NCI-H524 (cell line): ENCODE results near the gene TAF1D.
A peak's percentile ranks its signal among the peaks of the same experiment; 100 is the strongest.
"Not testable (repeated sequence)": the region's sequence is repeated elsewhere in the genome, so short reads cannot be mapped to it uniquely, and the experiment has no call there.

Experiments used
- DNase-seq, 2 experiments: peaks; one replicate each; lab custom pipeline; 2025; lab: John Stamatoyannopoulos, UW

Gene TAF1D

DNA sequence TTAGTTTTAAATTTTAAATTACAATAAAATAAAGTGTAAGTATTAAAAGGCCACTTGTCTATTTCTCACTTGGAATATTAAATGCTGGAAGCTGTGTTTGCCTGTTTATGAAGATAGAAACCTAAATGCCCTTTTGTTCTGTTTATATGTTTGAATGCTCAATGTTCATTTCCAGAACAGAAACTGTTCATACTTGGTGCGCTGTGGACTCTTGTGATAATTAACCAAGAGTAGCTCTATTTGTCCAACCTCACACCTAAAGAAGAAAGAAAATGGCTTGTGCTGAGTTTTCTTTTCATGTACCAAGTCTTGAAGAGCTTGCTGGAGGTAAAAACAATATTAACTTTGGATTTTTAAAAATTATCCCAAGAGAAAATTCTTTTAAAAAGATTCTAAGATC, 5.8 kb upstream of the TAF1D start:
- DNase-seq = no peak

DNA sequence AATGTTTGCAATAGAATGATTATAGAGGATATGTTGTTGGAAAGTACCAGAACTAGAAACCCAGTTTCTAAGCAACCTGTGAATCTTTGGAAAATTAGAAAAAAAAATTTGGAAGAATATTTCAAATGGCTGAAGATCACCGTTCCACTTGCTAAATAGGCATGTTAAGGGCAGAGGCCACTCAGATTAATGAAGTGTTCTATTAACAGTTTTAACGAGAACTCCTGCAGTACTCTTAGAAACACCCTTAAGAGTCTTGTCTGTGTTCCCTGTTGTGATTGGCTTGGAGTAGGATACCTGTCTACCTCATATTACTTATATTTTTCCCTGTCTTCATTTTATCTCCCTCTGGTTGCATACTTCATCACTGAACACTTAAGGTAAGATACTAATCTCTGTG, 4.8 kb upstream of the TAF1D start:
- no peak for DNase-seq

DNA sequence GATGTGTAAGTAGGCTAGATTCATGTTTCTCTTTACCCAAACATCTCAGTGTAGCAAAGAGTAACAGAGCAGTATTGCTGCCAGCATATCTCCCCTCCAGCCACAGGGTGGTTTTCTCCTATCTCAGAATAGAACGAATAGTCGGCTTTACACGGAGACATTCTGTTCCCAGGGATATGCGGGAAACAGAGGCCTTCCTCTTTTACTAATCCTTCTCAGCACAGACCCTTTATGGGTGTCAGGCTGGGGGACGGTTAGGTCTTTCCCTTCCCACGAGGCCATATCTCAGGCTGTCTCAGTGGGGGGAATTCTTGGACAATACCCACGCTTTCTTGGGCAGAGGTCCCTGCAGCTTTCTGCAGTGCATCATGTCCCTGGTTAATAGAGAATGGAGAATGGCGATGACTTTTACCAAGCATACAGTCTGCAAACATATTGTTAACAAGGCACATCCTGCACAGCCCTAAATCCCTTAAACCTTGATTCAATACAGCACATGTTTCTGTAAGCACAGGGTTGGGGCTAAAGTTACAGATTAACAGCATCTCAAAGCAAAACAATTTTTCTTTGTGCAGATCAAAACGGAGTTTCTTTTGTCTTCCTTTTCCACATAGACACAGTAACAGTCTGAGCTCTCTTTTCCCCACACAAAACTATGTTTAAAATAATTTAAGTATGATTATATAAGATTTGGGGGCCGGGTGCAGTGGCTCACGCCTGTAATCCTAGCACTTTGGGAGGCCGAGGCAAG, 3.9 kb upstream of the TAF1D start:
- not testable (repeated sequence) for DNase-seq

DNA sequence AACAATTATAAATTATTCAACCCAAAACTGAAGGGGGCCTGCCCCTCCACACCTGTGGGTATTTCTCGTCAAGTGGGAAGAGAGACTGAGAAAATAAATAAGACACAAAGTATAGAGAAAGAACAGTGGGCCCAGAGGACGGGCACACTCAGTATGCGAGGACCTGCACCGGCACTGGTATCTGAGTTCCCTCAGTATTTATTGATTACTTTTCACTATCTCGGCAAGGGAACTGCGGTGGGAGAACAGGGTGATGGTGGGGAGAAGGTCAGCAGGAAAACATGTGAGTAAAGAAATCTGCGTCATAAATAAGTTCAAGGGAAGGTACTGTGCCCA, 3.3 kb upstream of the TAF1D start:
- no peak for DNase-seq

DNA sequence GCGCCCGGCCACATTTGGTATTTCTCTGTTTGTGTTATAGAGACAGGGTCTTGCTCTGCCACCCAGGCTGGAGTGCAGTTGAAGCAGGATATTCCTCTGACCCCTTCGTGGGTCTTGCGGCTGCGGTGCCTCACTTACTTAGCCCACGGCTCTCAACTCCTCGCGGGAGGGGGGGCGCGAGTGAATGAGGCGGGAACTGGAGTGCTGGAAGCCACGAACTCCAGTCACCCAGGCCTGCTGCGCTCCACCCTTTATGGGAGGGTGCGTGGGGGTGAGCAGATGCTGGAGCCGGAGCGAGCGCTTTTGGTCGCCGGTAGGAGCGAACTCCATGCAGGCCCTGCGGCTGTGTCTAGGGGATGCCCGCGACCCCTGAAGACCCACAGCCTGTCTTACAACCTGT, 2.0 kb upstream of the TAF1D start:
- DNase-seq = no peak

DNA sequence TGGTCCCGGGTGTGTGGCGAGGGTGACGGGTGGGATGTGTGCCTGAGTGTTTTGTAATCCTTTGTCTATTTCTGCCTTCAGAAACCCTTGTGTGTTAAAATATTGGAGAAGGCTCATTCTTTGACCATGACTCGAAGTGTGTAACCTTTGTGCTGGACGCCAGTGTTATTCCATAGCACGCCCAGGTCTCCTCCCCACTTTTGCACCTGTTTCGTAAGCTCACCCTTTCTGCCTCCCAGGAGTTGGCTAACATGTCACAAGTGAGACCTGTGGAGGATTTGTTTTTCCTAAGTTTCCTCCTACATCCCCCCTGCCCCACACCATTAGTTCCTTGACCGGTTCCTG, 559 bp upstream of the TAF1D start:
- DNase-seq = peak in 1 of 2 experiments; percentile 43

DNA sequence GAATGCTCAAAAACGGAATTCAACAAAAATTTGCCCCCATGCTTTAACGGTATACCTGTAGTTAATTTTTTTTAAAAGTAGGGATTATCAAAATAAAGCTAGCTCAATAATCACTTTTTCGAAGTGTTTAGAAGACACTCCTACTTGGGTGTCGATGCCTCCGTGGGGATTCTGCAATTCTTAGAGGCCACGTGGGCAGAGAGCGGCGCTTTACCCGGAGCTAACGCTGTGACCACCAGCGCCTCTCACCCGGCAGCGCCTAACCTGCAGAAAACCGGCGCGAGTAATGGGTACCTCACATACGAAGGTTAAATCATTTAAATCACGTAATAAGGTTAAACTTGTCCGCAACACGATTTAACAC, 583 bp downstream of the TAF1D start:
- peak; percentile 30 to 58 for DNase-seq

DNA sequence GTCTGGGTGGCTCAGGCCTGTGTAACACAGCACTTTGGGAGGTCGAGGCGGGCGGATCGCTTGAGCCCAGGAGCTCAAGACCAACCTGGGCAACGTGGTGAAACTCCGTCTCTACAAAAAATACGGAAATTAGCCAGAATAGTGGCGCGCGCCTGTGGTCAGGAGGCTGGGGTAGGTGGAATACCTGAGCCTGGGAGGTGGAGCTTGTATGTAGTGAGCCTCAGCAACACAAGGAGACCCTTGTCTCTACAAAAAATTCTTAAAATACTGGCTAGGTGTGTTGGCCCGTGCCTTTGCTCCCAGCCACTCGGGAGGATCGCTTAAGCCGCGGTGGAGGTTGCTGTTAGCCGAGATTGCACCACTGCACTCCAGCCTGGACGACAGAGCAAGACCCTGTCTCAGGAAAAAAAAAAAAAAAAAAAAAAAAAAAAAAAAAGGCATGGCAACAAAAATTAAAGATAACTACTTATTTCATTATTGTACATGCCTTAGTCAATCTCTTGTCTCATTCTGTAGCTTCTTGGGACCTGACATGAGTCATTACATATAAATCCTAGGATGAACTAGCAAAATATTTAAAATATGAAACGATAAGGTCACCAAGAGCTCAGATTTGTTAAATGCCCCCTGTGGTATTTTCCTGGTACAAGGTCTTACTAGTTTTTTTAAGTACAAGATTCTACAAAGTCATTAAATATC, 1.1 kb downstream of the TAF1D start:
- peak in 1 of 2 experiments; percentile 20 for DNase-seq

DNA sequence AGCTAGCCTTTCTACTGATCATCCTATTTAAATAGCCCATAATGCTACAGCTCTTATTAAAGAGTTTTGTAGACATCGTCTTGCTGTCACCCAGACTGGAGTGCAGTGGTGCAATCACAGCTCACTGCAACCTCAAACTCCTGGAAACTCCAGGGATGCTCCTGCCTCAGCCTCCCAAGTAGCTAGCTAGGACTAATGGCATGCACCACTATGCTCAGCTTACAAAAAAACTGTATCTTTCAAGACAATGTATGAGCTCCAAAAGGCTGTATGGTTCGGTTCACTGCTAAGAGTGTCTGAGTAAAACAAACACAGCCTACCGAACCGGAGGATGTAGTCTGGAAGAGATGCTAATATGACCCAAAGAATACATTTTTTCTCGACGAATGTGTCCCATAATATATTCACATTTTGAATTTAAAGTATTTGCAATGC, 2.6 kb downstream of the TAF1D start:
- no peak for DNase-seq

DNA sequence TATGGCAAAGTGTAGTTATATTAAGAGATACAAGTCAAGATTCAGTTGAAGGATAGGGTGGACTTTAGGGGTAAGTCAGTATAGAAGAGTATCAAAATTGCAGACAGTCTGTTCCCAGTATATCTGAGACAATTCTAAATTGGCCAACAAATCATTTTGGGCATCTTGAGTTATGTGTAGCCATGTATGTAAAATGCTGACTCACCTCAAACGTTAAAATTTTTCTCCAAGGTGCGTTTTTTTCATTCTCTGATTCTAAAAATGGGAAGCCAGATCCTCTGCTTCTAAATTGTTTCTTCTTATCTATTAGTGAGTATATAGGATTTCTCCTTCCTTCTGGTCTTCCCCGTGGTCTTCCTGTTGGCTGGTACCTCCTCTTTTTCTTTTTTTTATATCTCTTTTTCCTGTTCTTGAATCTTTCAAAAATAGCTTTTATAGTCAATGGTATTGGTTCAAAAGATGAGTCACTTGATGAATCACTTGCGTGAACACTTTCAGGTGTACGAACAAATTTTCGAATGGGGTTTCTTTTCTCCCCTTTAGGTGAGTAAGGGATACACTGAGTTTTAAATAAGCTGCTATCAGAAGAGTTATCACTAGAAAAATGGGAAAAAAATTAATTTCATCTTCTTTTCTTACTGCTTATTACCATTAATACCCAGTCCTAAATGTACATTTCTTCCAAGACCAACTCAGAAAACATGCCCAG, 3.2 kb downstream of the TAF1D start:
- no peak for DNase-seq

DNA sequence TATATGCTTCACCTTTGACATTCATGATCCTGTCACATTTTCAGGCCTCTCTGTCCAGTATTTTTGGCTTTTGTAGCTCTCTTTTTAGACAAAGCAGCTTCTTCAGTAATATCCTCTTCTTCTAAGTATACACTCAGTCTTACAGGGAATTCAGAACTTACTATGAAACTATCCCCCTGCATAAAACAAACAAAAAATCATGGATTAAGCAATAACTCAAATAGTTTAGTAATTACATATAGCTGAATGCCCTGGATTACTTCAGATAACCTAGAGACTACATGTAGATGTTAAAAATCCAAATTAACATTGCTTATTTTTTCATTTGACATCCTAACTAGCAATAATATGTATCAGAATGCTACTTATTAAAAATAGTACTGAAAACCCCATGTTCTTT, 5.2 kb downstream of the TAF1D start:
- DNase-seq = no peak

DNA sequence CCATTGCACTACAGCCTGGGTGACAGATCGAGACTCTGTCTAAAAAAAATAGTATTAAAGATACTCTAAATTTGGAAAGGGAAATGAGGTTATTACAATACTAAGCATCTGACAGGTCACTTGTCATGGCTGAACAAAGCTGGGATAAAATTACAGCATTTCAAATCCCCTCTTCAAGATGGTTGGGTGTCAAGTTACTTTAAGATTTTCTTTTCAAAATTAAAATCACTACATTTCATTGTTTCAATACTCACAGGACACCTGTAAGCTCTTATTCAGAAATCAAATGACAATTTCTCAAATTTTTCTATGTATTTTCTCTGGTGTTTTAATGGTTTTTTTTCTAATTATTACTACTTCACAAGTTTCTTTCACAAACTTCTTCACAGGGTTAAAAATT, 5.7 kb downstream of the TAF1D start:
- no peak for DNase-seq

DNA sequence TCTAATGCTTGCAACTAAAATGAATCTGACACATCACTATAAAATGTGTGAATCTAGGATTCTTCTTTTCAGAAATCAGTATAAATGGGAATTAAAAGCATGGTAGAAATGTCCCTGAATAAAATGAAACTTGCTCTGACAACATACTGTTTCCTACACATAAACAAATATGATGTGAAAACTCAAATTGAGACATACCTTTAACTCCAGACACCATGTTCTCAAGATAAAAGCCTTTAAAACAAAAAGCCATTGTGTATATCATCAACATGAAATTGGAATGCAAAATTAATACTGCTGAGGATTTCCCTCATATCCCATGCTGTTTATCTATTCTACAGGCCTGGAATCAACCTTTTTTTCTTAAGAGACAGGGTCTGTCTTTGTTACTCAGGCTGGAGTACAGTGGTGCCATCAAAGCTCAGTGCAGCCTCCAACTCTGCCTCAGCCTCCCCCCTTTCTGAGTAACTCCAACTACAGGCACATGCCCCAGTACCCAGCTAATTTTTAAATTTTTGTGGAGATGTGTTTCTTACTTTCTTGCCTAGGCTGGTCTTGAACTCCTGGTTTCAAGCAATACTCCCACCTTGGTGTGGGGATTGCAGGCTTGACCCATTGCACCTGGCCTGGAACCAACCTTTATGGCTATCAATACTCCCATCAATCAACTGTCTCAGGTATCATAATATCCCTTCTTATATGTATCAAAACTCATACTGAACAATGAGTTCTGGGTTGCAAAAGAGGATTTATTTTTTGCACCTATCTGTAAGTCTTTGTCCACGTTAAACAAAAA, 6.7 kb downstream of the TAF1D start:
- DNase-seq = no peak

DNA sequence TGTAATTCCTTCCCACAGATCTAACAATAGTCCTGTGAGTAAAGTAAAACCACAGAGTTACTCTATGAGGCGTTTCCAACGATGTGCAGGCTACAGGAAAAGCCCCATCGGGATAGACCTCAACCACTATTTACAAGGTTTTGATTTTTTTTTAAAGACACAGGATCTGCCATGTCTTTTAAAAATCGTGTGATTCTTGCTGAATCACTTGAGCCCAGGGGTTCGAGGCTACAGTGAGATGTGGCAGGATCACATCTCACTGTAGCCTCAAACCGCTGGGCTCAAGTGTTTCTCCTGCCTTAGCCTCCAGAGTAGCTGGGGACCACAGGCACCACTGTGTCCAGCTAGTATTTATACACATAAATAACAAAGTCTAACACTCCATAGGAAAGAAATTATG, 7.8 kb downstream of the TAF1D start:
- DNase-seq = no peak

DNA sequence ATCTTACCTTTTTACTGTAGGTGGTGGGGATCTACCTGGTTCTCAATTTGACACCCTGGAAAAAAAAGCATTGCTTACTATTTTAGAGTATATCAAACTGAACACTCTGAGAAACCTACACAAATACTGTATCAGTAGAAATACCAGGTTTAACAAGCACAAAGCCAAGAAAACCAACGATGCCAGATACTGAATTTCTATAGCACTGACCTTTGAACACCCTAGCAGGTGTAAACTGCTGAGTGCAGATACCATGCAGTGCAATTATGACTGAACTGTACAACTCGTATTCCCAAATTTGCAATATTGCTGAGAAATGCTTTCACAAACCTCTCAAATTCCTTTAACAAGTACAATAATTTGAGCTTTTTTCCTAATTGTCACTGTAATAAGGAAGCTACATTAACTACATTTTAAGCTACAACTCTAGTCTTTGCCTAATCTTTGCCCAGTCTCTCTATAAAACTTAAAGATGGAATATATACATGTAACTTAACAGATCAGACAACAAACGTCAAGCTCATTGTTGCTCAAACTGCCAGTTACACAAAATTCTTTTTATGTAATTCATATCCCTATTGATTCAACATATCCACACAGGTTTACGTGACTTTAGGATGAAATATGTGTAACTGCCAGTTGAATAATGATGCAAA, 8.9 kb downstream of the TAF1D start:
- no peak for DNase-seq

DNA sequence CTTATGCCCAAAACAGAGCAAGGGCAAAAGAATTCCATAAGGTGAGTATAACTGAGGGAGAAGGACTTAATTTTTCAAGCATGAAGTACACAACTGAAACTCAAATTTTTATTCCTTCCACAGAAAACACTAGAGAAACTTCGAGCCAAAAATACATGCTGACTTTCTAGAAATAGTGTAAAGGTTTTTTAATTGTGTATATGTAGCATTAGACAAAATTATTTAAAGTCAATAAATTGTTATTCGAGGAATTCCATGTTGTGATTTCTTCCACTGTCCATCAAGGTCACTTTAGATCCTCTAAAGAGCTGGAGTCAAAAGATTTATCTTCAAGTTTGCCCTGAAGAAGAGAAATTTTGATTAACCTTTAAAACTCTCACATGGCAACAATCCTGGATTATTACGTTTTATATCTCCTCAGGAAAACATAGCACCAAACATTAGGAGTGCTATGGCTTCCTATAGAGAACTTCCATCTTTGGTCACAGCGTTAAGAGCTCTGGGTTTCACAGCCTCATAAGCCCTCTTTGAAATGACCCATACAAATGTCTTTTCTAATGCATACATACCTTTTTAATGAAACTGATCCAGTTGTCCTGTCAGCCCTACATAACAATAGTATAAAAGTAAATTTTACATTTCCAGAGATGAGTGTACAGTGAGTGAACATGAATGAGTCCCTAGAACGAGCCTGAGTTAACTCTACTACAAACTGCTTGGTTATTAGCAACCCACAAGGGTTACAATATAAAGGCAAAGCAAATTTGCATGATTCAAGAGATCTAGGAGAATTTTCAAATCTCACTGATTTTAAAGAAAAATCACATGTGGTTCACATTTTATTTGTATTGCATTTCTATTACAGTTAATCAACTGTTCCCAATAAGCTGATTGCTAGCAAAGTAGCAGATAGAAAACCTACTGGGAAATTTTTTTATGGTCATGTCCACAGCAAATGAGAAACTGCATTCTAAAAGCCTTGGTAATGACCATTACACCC, 10.9 kb downstream of the TAF1D start:
- DNase-seq = no peak

DNA sequence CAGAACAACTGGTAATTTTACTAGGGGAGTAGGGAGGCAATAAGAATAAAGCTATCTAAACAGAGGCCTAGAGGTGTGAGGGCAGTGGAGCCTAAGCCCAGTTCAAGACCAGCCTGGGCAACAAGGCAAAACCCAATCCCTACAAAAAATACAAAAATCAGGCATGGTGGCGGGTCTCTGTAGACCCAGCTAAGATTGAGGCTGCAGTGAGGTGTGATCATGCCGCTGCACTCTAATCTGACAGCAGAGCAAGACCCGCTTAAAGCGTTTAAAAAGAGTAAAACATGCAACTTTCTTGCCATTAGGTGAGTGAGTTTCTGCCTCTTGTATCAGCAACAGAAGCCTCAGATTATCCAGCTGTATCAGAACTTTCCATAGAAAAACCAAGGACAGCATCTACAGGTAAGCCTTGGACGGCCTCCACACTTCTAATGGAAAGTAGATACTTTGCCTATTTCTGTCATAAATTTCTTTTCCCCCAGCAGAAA, 12.1 kb downstream of the TAF1D start:
- no peak for DNase-seq

DNA sequence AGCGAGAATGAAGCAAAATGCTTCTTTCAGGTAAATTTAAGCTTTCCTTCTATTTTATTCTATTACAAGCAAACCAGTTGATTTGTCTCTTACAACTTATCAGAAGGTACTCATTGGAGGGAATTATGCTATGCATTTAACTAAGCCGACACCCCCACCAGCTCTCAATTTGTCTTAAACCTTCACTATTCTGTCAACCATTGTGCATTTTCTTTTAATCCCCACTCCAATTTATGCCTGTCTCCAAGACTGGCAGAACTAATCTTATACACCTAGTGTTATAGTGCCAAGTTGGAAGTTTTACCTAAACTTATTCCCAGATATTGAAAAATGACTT, 12.5 kb downstream of the TAF1D start:
- DNase-seq = no peak

DNA sequence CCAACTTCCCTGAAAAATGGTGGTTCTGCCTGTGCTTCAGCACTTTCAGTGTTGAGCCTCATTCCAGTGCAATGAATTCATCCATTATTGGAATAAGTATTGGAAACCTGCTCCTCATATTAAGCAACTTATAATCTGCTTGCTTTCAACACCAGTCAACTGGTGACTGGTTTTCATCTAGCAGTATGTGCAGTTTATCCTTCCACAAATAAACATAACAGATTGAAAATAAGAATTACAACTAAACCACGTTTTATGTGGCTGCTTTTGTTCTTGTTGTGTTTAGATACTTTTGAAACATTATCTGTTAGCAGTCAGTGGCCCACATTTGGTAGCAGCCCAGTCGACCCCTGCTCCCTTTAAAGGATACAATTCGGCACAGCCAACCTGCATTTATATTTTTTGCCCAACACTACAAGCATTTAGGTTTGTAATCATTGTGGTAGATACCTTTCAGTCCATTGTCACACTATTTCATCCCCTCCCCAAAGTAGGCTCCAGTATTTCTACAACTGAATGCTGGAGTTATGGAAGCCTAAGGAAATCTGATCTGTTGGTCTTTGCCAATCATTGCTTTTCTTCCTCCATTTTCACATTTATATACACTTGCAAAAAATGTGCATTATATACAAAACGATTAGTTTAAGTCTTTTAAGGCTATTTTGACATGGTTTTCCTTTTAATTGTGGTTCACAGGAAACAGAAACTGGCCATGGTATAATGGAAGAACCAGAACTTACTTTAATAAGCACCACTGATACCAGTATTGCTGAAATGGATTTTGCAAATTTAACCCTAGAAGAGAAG, 13.1 kb downstream of the TAF1D start:
- no peak for DNase-seq

DNA sequence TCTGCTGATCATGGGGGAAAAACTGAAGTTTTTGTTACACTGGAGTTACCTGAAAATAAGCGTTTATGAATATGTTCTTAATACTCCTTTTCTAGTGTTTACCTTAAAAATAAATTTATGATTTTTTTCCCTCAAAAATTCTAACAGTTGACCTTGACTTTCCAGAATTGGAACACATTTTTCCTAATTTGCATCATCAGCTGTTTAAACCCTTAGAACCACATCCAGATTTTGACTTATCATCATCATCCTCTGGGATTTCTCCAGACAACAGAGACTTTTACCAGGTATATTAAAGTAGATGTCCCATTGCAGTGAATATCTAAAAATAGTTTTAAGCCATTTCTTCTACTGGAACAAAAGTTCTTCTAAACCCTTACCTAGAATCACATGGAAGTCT, 17.2 kb downstream of the TAF1D start:
- no peak for DNase-seq
